Smooth muscle cell of trachea (primary cell): ENCODE measurements around the gene URB2. TPM values are rescaled to one million over a fixed set of nuclear protein-coding genes. Genes with fewer than 3 reads are reported as not detected.

Source experiments
- total RNA-seq: library from RNA; depleted of rRNA; stranded (reverse); fragments of >200 nt; gene quantifications from 2 replicates; pipeline ENCODE4 v1.2.1, GENCODE V29; 2014

Gene URB2
- 6.0 and 8.1 TPM in 2 replicates for total RNA-seq

DNA sequence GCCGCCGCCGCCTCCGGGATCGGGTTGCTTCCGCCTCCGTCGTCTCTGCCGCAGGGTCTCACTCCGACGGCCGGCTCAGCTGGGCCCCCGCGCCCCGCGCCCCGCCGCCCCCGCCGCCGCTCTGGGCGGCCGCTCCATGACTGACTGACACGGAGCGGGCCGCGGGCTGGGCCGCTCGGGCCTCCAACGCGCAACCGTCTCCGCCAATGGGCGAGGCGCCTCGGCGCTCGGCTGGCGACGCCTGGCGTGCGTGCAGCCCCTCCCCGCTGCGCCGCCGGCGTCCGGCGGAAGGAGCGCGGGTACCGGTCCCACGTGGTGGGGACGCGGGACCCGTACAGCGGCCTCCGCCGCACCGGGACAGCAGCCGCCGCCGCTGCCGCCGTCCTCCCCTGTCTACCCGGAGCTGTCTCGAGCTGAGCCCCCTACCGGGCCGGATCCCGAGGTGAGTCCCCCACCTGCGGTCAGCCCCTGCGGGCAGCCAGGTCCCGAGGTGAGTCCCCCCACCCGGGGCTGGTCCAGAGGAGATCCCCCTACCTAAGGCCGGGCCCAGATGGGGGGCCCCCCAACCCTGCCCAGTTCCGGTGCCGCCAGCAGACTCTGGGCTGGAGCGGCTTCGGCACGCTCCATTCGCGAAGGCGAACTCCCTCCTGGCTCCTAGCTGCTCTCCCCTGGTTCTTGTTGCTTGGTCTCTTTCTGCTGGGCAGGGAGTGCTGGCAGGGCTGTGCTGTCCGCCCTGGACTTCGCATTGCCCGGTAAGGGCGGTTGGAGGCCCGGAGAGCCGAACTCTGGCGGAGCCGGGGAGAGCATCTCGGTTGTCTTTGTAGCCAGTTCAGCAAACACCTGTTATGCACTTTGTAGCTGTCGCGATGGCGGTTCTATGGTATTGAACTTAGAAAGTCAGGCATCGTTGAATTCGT, at the start of gene URB2, which contains the start of gene TAF5L:
URB2 (plus strand) TSS at position 333 of the 917 bp plus-strand sequence. CDS start 1,387 bp downstream, outside the sequence.
TAF5L (minus strand) TSS at position 208 of the 917 bp plus-strand sequence. CDS start 11,640 bp downstream, outside the sequence.

Other genes with a start within 250 kb of the URB2 start
- not detected in 2 replicates for gene ACTA1, start 192.2 kb upstream of the URB2 start, total RNA-seq
- gene NUP133, start 117.9 kb upstream of the URB2 start, total RNA-seq, result 42.2 and 54.6 TPM in 2 replicates
- 13.4 and 18.6 TPM in 2 replicates for gene ABCB10, start 67.5 kb upstream of the URB2 start, total RNA-seq
- gene TAF5L, start 125 bp upstream of the URB2 start, total RNA-seq, result 13.5 and 14.4 TPM in 2 replicates